Measurements from ENCODE around the gene P2RY8. TPM values are rescaled to one million over a fixed set of nuclear protein-coding genes. Genes with fewer than 3 reads are reported as not detected.

Gene P2RY8
- total RNA-seq, 2 experiments from 2014 or later: 139 TPM

DNA sequence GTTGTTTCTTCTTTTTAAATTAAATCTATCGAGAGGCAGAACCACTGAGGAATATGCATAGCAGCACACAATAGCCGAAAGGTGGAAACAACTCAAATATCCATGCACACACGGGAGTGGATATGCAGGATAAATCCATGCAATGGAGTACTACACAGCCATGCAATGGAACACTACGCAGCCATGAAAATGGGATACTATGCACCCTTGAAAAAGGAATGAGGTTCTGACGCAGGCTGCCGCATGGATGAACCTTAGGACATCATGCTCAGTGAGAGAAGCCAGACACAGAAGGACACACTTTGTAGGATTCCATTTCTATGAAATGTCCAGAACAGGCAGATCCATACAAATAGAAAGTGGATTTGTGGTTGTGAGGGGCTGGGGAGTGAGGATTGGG lies 18.4 kb upstream of the P2RY8 start:
- Mint-ChIP-seq H3K4me1 (ENCODE audit: low read depth) (peaks cover 68% of the 10 kb centered on the region), H3K27ac (peak overlapping the region; percentile 98), H3K4me3 (peak overlapping the region; percentile 78), H3K36me3 (ENCODE audit: low read depth) (peaks cover 30% of the 10 kb centered on the region), H3K9me3 (peaks cover 14% of the 10 kb centered on the region), H3K27me3 (no peaks in the 10 kb centered on the region)
- Histone ChIP-seq H3K9me3 (ENCODE audit: control insufficient read depth in 1 of 2, insufficient read depth in 1 of 2, low read length in 2 of 2) (peaks cover 4 to 19% of the 10 kb centered on the region in 2 experiments), H3K27ac (ENCODE audit: low read depth in 1 of 2, low read length in 2 of 2) (peak overlapping the region; percentile 55 to 77), H3K36me3 (ENCODE audit: insufficient read depth, low read length) (no peaks in the 10 kb centered on the region), H3K4me3 (ENCODE audit: low read length) (no peak overlapping the region), H3K27me3 (ENCODE audit: control insufficient read depth in 1 of 2, insufficient read depth in 2 of 2, low read length in 2 of 2) (no peaks in the 10 kb centered on the region), H3K4me1 (ENCODE audit: insufficient read depth, low read length) (peaks cover 76% of the 10 kb centered on the region)
- DNase-seq (no peak), ATAC-seq (ENCODE audit: poor library complexity) (no peak)
- TF ChIP-seq, protein P1, sequence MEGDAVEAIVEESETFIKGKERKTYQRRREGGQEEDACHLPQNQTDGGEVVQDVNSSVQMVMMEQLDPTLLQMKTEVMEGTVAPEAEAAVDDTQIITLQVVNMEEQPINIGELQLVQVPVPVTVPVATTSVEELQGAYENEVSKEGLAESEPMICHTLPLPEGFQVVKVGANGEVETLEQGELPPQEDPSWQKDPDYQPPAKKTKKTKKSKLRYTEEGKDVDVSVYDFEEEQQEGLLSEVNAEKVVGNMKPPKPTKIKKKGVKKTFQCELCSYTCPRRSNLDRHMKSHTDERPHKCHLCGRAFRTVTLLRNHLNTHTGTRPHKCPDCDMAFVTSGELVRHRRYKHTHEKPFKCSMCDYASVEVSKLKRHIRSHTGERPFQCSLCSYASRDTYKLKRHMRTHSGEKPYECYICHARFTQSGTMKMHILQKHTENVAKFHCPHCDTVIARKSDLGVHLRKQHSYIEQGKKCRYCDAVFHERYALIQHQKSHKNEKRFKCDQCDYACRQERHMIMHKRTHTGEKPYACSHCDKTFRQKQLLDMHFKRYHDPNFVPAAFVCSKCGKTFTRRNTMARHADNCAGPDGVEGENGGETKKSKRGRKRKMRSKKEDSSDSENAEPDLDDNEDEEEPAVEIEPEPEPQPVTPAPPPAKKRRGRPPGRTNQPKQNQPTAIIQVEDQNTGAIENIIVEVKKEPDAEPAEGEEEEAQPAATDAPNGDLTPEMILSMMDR (IDR thresholded peaks at IDR 0.05): no peak
- intact Hi-C loops (cut with DNase I, micrococcal nuclease): loop anchor here (1.0 to 5.0 kb wide), 3 partner anchors 19 to 1273 kb away; partner anchors contain the start of gene PLCXD1 (in 1 of the 2)
- CTCF ChIA-PET: no interaction called here
- POLR2A ChIA-PET: no interaction called here

DNA sequence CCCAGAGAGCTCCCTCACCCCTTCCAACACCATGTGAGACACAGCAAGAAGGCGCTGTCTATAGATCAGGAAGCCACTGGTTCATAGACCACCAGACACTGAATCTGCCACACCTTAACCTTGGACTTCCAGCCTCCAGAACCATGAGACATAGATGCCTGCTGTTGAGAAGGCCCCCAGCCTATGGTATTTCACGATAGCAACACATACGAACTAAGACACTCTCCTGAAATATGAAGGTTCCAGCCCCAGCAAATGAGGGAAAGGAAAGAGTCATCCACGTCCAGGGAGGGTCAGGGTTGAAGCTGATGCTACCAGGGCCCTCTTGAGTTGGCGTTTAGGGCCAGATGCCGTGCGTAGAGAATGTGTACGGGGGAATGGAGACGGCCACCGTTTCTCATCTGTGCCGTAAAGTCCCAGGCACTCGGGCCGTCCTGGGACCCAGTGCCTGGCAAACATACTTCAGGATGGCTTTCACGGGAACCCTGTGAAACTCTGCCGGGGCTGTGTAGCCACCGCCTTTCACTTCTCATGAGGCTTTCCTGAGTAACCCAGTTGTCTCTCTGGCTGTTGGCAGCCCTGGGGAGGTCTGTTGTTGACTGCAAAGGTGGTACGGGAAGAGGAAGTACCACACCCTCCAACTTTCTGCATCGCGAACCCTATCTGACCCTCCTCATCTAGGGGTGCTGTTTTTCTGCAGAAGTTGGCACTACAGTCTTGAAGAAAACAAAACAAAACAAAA lies 17.7 kb upstream of the P2RY8 start:
- H3K27me3 ChIP-seq (ENCODE audit: control insufficient read depth in 1 of 2, insufficient read depth in 2 of 2, low read length in 2 of 2): no peaks in the 10 kb centered on the region
- DNase-seq: peak; percentile 52 to 93 (median 70)
- H3K4me1 Mint-ChIP-seq (ENCODE audit: low read depth): peaks cover 70% of the 10 kb centered on the region
- peaks cover 16% of the 10 kb centered on the region for H3K9me3 Mint-ChIP-seq
- H3K9me3 ChIP-seq (ENCODE audit: control insufficient read depth in 1 of 2, insufficient read depth in 1 of 2, low read length in 2 of 2): peaks cover 4 to 19% of the 10 kb centered on the region in 2 experiments
- peaks cover 76% of the 10 kb centered on the region for H3K4me1 ChIP-seq (ENCODE audit: insufficient read depth, low read length)
- peak overlapping the region; percentile 78 for H3K4me3 Mint-ChIP-seq
- peak overlapping the region; percentile 98 for H3K27ac Mint-ChIP-seq
- TF ChIP-seq, protein P1 (IDR thresholded peaks at IDR 0.05): no peak
- intact Hi-C loops (cut with DNase I, micrococcal nuclease): loop anchor here (1.0 to 5.0 kb wide), 4 partner anchors 18 to 1272 kb away; partner anchors contain the start of gene PLCXD1 (in 1 of the 2)
- no peaks in the 10 kb centered on the region for H3K27me3 Mint-ChIP-seq
- ChIA-PET POLR2A (no interaction called here), CTCF (no interaction called here)
- peak; percentile 97 for ATAC-seq (ENCODE audit: poor library complexity)
- H3K36me3 Mint-ChIP-seq (ENCODE audit: low read depth): peaks cover 30% of the 10 kb centered on the region
- no peaks in the 10 kb centered on the region for H3K36me3 ChIP-seq (ENCODE audit: insufficient read depth, low read length)
- H3K27ac ChIP-seq (ENCODE audit: low read depth in 1 of 2, low read length in 2 of 2): peak overlapping the region; percentile 55 to 77
- H3K4me3 ChIP-seq (ENCODE audit: low read length): peak overlapping the region; percentile 4

DNA sequence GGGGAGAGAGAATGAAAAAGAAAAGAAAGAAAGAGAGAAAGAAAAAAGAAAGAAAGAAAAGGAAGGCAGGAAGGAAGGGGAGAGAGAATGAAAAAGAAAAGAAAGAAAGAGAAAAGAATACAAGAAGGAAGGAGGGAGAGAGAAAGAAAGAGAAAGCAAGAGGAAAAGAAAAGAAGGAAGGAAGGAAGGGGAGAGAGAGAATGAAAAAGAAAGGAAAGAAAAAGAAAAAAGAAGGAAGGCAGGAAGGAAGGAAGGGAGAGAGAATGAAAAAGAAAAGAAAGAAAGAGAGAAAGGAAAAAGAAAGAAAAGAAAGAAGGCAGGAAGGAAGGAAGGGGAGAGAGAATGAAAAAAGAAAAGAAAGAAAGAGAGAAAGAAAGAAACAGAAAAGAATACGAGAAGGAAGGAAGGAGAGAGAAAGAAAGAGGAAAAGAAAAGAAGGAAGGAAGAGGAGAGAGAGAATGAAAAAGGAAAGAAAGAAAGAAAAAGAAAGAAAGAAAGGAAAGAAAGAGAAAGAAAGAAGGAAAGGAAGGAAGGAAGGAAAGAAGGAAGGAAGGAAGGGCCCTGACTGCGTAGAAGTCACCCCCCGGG lies 15.1 kb upstream of the P2RY8 start:
- peak overlapping the region; percentile 98 for H3K27ac Mint-ChIP-seq
- H3K4me3 ChIP-seq (ENCODE audit: low read length): no peak overlapping the region
- TF ChIP-seq, protein P1 (IDR thresholded peaks at IDR 0.05): peak; percentile 42
- peaks cover 76% of the 10 kb centered on the region for H3K4me1 ChIP-seq (ENCODE audit: insufficient read depth, low read length)
- H3K9me3 ChIP-seq (ENCODE audit: control insufficient read depth in 1 of 2, insufficient read depth in 1 of 2, low read length in 2 of 2): peaks cover 4 to 25% of the 10 kb centered on the region in 2 experiments
- ChIA-PET CTCF (no interaction called here), POLR2A (no interaction called here)
- ATAC-seq (ENCODE audit: poor library complexity) (no peak), DNase-seq (no peak)
- peak overlapping the region; percentile 11 for H3K4me3 Mint-ChIP-seq
- no peaks in the 10 kb centered on the region for H3K27me3 ChIP-seq (ENCODE audit: control insufficient read depth in 1 of 2, insufficient read depth in 2 of 2, low read length in 2 of 2)
- H3K27ac ChIP-seq (ENCODE audit: low read depth in 1 of 2, low read length in 2 of 2): peak overlapping the region in 1 of 2 donors; percentile 58
- H3K4me1 Mint-ChIP-seq (ENCODE audit: low read depth): peaks cover 57% of the 10 kb centered on the region
- intact Hi-C loops (cut with DNase I, micrococcal nuclease): no loop called here
- no peaks in the 10 kb centered on the region for H3K36me3 ChIP-seq (ENCODE audit: insufficient read depth, low read length)
- peaks cover 30% of the 10 kb centered on the region for H3K36me3 Mint-ChIP-seq (ENCODE audit: low read depth)
- H3K27me3 Mint-ChIP-seq: no peaks in the 10 kb centered on the region
- H3K9me3 Mint-ChIP-seq: peaks cover 12% of the 10 kb centered on the region
